ENCODE measurements around the gene CXXC5.

Gene CXXC5

GRCh38 chr5:139637438-139638089 lies 10.6 kb upstream of the CXXC5 start:
- peak in 1 of 3 experiments; percentile 12 for TF ChIP-seq CTCF (IDR thresholded peaks at IDR 0.05; ENCODE audit: unreplicated experiment in 3 of 3)
- Mint-ChIP-seq H3K4me3 (peak overlapping the region; percentile 78 to 82 (median 81)), H3K27me3 (ENCODE audit: low read depth) (peaks cover 5% of the 10 kb centered on the region), H3K4me1 (peaks cover 87% of the 10 kb centered on the region), H3K27ac (peak overlapping the region; percentile 92 to 95 (median 94)), H3K9me3 (no peaks in the 10 kb centered on the region), H3K36me3 (ENCODE audit: low read depth) (no peaks in the 10 kb centered on the region)

GRCh38 chr5:139638090-139638735 lies 9.9 kb upstream of the CXXC5 start:
- TF ChIP-seq CTCF (IDR thresholded peaks at IDR 0.05; ENCODE audit: unreplicated experiment in 3 of 3), result no peak

GRCh38 chr5:139638736-139639618 lies 9.2 kb upstream of the CXXC5 start:
- H3K36me3 Mint-ChIP-seq (ENCODE audit: low read depth), result no peaks in the 10 kb centered on the region
- peaks cover 90% of the 10 kb centered on the region for H3K4me1 Mint-ChIP-seq
- peaks cover 5% of the 10 kb centered on the region for H3K27me3 Mint-ChIP-seq (ENCODE audit: low read depth)
- no peak for TF ChIP-seq CTCF (IDR thresholded peaks at IDR 0.05; ENCODE audit: unreplicated experiment in 3 of 3)
- H3K4me3 Mint-ChIP-seq, result peak overlapping the region; percentile 75 to 82 (median 77)
- no peaks in the 10 kb centered on the region for H3K9me3 Mint-ChIP-seq
- H3K27ac Mint-ChIP-seq, result peak overlapping the region; percentile 91 to 95 (median 94)

More at GRCh38 chr5:139638090-139638735, 9.9 kb upstream of the CXXC5 start:
- Mint-ChIP-seq H3K4me3 (peak overlapping the region; percentile 75 to 82 (median 77)), H3K9me3 (no peaks in the 10 kb centered on the region), H3K36me3 (ENCODE audit: low read depth) (no peaks in the 10 kb centered on the region), H3K27me3 (ENCODE audit: low read depth) (peaks cover 5% of the 10 kb centered on the region), H3K4me1 (peaks cover 91% of the 10 kb centered on the region), H3K27ac (peak overlapping the region; percentile 91 to 95 (median 94))

GRCh38 chr5:139639619-139640380 lies 8.3 kb upstream of the CXXC5 start:
- peaks cover 88% of the 10 kb centered on the region for H3K4me1 Mint-ChIP-seq
- H3K27me3 Mint-ChIP-seq (ENCODE audit: low read depth), result peaks cover 5% of the 10 kb centered on the region
- peak overlapping the region; percentile 82 to 95 (median 91) for H3K27ac Mint-ChIP-seq
- no peaks in the 10 kb centered on the region for H3K36me3 Mint-ChIP-seq (ENCODE audit: low read depth)
- TF ChIP-seq CTCF (IDR thresholded peaks at IDR 0.05; ENCODE audit: unreplicated experiment in 3 of 3), result no peak
- H3K9me3 Mint-ChIP-seq, result no peaks in the 10 kb centered on the region
- peak overlapping the region in 2 of 3 experiments; percentile 46 to 52 for H3K4me3 Mint-ChIP-seq

- Mint-ChIP-seq H3K27me3 (ENCODE audit: low read depth) (peaks cover 11% of the 10 kb centered on the region), H3K4me1 (peaks cover 88% of the 10 kb centered on the region), H3K27ac (peak overlapping the region; percentile 82 to 95 (median 91)), H3K4me3 (peak overlapping the region in 2 of 3 experiments; percentile 42 to 45), H3K36me3 (ENCODE audit: low read depth) (no peaks in the 10 kb centered on the region), H3K9me3 (no peaks in the 10 kb centered on the region)
- TF ChIP-seq CTCF (IDR thresholded peaks at IDR 0.05; ENCODE audit: unreplicated experiment in 3 of 3), result no peak
Measured at GRCh38 chr5:139640421-139641115, 7.6 kb upstream of the CXXC5 start.
